NCI-H187 treated with DMSO at 0.1 percent for 48 hours (cell line): ENCODE results near the gene LENEP.
A peak's percentile ranks its signal among the peaks of the same experiment; 100 is the strongest.

ENCODE experiments used
- DNase-seq: peaks from one replicate; lab custom pipeline; 2025; lab: John Stamatoyannopoulos, UW

LENEP gene, protein sequence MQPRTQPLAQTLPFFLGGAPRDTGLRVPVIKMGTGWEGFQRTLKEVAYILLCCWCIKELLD

GRCh38 chr1:154993572-154994268 lies at the start of gene LENEP:
Gene LENEP (plus strand): TSS chr1:154993586. CDS start chr1:154993608, 22 bp downstream.
- no peak for DNase-seq

DNA sequence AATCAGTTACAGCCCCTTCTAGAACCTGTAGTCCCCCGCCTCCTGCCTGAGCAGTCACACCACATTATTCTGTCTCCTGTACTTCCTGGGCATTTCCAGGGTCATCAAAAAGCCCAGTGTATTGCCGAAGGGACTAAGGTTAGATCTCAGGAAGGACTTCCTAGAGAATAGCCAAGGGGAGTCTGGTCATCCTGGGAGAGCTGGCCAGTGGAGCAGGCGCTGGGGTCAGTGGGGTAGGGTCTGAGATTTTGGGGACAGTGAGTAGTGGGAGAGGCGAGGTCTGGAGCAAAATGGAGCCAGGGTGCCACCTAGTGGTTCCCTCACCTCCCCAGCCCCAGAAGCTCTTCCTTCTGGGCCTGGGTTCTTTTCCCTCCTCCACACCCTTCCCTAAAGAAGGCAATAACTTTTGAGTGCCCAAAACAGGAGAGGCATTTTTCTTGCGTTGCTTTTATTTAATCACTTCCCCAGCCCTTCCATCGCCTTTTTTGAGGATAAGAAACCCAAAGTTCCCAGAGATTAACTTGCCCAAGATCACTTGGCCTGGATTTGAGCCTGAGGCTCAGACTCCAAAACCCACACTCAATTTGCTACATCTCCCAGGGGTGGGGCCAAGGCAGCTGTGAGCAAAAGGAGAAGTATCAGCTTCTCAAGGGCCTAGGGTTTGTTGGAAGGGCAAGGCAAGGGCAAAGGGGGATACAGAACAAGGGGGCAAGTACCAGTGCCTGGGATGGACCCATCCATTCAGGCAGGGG lies 49.6 kb upstream of the LENEP start:
- DNase-seq: no peak

DNA sequence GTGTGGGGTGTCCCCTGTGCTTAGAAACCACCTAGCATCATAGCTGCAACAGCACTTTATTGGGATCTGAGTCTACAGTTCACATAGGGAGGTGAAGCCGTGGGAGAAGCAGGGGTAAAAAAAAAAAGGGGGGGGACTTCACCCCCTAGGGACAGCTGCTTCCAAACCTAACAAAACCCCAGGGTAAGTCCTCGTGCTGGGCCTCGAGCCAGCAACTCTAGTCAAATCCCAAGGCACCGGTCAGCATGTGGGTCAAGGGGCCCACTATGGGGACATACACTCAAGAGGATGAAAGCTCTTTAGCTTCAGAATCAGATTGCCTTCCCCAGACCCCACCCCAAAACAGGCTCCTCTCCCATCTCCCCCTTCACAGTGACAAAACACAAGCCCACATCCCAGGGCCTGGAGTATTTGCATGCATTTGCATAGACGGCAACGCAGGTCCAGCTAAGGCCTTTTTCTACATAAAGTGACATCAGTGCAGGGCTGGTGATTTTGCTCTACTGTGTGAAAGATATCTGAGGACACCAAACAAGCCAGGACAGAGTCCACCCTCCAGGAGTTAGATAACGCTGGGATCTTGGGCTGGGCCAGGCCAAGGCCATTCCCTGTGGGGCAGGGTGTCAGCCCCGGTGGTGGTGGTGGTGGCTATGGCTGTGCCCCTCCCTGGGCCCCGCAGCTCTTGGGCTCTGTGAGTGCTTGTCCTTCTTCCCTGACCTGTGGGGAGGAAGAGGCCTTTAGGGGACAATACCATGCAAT lies 48.8 kb upstream of the LENEP start:
- DNase-seq: no peak

DNA sequence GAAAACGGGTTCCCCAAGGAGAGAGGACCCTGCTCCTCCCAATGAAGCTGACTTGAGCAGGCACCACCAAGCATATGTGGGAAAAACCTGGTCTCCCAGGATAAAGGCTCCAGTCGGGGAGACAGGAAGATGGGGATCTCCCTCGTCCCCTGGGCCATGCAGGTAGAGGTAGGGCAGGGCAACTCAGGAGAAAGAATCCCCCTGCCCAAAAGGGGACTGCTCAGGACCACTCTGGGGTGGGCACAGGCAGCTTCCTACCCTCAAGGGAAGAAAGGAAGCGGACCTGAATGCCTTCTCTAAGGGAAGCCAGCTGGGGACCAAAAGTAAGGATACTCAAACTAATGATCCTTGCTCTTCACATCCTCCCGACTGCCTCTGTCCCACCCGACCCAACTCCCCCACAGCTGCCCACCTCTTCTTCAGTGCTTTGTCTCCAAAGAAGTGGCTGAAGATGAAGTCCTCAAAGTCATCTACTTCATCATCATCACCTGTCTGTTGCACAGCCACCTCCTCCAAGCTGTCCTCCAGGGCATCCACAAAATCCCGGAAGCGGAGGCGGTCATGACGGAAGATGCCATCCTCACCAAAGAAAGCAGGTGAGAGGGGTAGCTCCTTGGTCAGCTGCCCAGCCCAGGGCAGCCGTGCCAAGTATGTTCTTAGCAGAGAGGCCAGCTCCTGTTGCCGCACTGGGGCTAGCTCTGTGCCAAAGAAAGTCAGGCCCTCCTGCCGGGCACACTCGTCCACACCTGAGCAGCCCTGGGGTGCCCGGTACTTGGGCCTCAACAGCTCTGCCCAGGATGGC lies 48.0 kb upstream of the LENEP start:
- no peak for DNase-seq

GRCh38 chr1:154945962-154946850 lies 47.2 kb upstream of the LENEP start:
- no peak for DNase-seq

GRCh38 chr1:154948079-154948478 lies 45.3 kb upstream of the LENEP start:
- DNase-seq: no peak

GRCh38 chr1:154951901-154952657 lies 41.3 kb upstream of the LENEP start:
- no peak for DNase-seq

- DNase-seq: no peak
Measured at GRCh38 chr1:154952664-154953063, 40.7 kb upstream of the LENEP start.

DNA sequence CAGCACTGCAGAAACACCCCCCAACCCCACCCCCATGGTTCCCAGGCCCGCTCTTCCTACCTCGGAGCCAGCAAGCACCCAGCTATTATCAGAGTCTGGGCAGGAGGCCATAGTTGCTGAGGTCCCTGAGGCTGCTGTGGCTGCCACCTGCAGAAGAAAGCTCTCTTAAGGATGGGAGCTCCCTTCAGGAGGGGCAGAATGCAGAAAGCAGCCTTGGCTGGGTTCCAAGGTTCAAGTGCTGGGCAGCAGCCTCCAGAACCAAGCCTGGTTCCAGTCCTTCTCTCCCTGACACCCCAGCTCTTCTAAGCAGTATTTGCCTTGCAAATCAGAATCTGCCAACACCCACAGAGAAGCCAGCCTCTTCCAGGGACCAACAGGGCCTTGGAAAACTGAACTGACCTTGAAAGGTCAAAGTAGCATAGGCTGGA lies 39.8 kb upstream of the LENEP start:
- no peak for DNase-seq

DNA sequence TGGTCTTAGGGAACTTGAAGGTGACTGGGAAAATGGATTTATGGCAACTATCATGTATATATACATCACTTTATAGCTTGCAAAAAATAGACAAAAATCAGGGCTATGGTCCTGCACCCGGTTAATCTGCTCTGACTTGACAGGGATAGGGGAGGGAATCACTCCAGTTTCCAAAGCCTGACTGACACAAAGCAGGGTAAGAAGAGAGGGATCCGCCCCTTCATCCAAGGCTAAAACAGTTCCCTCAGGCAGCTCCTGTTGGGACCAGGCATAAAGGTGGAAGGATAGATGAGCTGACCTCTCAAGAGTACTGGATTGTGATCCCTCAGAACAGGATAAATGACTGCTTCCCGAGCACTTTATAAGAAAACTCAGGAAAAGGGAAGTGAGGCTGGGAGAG lies 38.8 kb upstream of the LENEP start:
- DNase-seq: no peak

- no peak for DNase-seq
Measured at GRCh38 chr1:154955039-154955717, 38.2 kb upstream of the LENEP start.

DNA sequence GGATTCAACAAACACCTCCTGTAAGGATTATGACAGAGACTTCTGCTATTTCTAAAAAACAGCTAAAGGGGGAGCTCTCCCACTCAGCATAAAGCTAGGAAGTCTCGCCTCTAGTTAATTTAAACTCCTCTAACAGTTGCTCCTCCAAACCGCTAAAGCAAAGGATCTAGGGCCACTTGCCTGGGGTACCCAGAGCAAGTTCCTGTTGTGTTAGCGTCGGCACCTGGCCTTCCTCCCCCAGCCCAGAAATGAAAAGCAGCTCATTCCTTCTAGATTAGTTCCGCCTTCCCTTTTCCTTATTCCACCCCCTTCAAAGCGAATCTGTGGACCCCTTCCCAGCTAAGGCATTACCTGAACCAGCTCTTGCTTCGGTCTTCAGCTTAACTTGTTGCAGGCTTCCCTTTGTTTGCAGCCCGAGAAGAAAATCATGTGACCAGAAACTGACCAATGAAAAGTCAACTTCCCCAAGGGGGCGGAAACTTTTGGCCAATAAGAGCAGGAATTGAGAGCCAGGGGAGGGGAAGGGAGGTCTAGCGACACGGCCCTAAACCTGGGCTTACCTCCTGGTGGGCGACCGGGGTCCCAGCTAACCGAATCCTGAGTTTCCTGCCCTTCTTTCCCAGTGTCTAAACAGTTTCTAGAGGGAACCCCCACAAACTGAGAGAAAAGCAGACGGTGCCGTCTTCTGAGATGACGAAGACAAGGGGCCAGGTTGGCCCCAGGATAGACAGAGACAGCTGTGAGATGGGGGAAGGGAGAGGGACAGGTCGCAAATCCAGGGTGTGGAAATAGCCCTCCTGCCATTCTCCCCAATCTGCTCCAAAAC lies 37.5 kb upstream of the LENEP start, which contains the start of gene PBXIP1:
Gene PBXIP1, minus strand, starts transcription at position 382 of the 826 bp plus-strand sequence. CDS start 2,378 bp downstream, outside the sequence.
- DNase-seq: peak; percentile 83

DNA sequence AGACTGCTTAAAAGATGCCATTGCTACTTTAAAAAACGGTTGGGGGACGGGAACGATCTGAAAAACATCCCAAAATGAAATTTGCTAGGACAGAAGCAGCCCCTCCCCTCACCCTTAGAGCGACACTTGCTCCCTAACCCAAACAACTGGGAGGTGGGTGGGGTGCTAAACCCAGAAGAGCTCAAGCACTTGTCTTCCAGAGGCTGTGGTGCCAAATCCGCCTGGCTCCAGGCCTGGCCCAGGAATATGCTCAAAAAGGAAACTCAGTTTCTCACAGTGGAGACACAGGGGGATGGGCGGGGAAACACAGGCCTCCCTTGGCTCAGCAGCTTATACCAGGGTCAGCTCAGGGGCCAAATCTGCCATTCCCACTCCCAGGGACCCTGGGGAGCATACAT lies 36.8 kb upstream of the LENEP start:
- no peak for DNase-seq

- no peak for DNase-seq
Measured at GRCh38 chr1:154957091-154957657, 36.2 kb upstream of the LENEP start.

- no peak for DNase-seq
Measured at GRCh38 chr1:154958036-154958435, 35.4 kb upstream of the LENEP start.

DNA sequence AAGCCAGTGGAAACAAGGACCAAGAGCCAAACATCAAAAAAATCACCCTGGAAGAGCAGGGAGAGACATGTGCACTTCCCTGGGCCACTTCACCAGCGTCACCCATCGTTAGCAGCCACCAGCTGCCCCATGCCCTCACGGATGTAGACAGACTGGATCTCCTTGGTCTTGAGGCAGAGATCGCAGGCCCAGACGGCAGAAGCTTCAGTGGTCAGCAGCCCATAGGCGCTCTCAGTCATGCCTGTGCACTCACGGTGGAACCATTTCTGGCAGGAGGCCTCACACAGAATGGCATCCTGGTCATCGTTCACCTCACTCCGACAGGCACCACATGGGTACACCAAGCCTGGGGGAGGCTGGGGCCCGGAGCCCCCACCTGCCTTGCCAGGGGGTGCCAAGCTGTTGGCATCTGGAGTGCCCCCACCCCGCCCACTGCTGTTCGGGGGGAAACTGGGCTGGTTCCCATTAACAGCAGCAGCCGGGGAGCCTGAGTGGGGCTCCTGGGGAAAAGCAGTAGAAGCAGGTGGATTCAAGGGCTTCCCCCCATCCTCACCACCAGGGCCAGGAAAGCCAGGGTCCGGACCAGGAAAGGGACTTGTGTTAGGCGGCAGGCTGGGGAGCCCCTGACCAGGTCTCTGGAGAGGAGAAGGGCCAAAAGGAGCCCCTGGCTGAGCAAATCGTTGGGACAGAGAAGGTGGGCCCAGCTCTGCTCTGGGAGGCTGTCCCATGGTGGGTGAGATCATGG lies 34.5 kb upstream of the LENEP start:
- no peak for DNase-seq

GRCh38 chr1:154959426-154959780 lies 34.0 kb upstream of the LENEP start:
- DNase-seq: no peak
